GM12892 (cell line): Measurements from ENCODE around the gene THAP5.

Experiments used
- POLR2A ChIP-seq: IDR thresholded peaks from 2 replicates; pipeline ENCODE4 v1.6.1; 2011; ENCODE audit warnings: low read depth, low read length, control low read depth
- POLR2AphosphoS5 ChIP-seq: IDR thresholded peaks from 2 replicates; pipeline ENCODE4 v1.6.1; 2011; ENCODE audit warnings: low read depth, low read length, control low read depth
- TAF1 ChIP-seq: IDR thresholded peaks from 2 replicates; pipeline ENCODE4 v1.6.1; 2011; ENCODE audit warnings: low read depth, mild to moderate bottlenecking, control low read depth, low read length, borderline replicate concordance

DNA sequence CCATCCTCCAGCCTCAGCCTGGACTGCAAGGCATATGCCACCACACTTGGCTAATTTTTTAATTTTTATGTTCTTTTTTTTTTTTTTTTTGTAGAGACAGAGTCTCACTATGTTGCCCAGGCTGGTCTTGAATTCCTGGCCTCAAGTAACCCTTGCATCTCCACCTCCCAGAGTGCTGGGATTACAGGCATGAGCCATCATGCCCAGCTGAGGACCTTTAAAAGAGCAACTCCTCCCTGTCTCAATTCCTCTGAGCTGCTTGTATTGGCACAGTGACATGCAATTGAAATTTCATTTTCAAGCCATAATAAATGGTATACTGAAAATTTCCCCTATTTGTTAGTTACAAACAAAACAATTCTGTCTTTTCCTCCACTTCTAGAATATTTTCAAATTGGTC, 19.7 kb upstream of the THAP5 start:
- TF ChIP-seq POLR2AphosphoS5 (no peak), POLR2A (no peak), TAF1 (no peak)
